GM12878 (cell line): Measurements from ENCODE around the gene PSMA7. TPM values are rescaled to one million over a fixed set of nuclear protein-coding genes. Genes with fewer than 3 reads are reported as not detected.

Experiments used
- CBX5 ChIP-seq: sonication (generic); IDR thresholded peaks from 2 replicates; pipeline ENCODE4 v1.6.1; 2016; ENCODE audit warnings: low read depth, moderate library complexity, mild to moderate bottlenecking, inconsistent platforms
- GABPA ChIP-seq: IDR thresholded peaks from 2 replicates; pipeline ENCODE4 v1.6.1; 2014; ENCODE audit warnings: antibody characterized with exemption, low read depth, mild to moderate bottlenecking, inconsistent platforms
- HDAC2 ChIP-seq: fragments of 200-600 bp; sonication (generic); IDR thresholded peaks from 2 replicates; pipeline ENCODE4 v1.6.1; 2017
- HDAC6 ChIP-seq: fragments of 200-600 bp; sonication (generic); IDR thresholded peaks from one replicate; pipeline ENCODE4 v1.8.0; 2017; ENCODE audit warnings: antibody characterized with exemption; ENCODE audit not compliant: unreplicated experiment
- HDGF ChIP-seq: fragments of 450-650 bp; IDR thresholded peaks from 2 replicates; pipeline ENCODE4 v1.6.1; 2016; ENCODE audit warnings: antibody characterized with exemption
- IKZF2 ChIP-seq, 2 experiments: fragments of 450-650 bp; IDR thresholded peaks; 2 replicates each; pipeline ENCODE4 v1.6.1; 2017; ENCODE audit warnings: mild to moderate bottlenecking in 2 of 2, moderate library complexity in 2 of 2
- LARP7 ChIP-seq: fragments of 450-650 bp; IDR thresholded peaks from 2 replicates; pipeline ENCODE4 v1.6.1; 2017; ENCODE audit warnings: mild to moderate bottlenecking
- MEF2B ChIP-seq: fragments of 450-650 bp; IDR thresholded peaks from 2 replicates; pipeline ENCODE4 v1.6.1; 2018; ENCODE audit warnings: mild to moderate bottlenecking, moderate library complexity; ENCODE audit not compliant: partially characterized antibody, poor library complexity, severe bottlenecking
- NR2C1 ChIP-seq: fragments of 450-650 bp; IDR thresholded peaks from 2 replicates; pipeline ENCODE4 v1.6.1; 2017; ENCODE audit warnings: antibody characterized with exemption, mild to moderate bottlenecking, moderate library complexity
- POLR2AphosphoS5 ChIP-seq: IDR thresholded peaks from 2 replicates; pipeline ENCODE4 v1.6.1; 2011; ENCODE audit warnings: mild to moderate bottlenecking, low read length, inconsistent platforms
- RFX5 ChIP-seq: IDR thresholded peaks from 2 replicates; pipeline ENCODE4 v1.6.1; 2011; ENCODE audit warnings: low read depth, low read length, improper control_type of control experiment
- SUZ12 ChIP-seq: fragments of 200-600 bp; sonication (generic); IDR thresholded peaks from one replicate; pipeline ENCODE4 v1.6.1; 2018; ENCODE audit warnings: antibody characterized with exemption, mild to moderate bottlenecking; ENCODE audit not compliant: unreplicated experiment
- TCF12 ChIP-seq: IDR thresholded peaks from 2 replicates; pipeline ENCODE4 v1.6.1; 2011; ENCODE audit warnings: low read depth, mild to moderate bottlenecking, low read length
- TCF7 ChIP-seq: IDR thresholded peaks from 2 replicates; pipeline ENCODE4 v1.6.1; 2014; ENCODE audit warnings: antibody characterized with exemption, borderline replicate concordance
- ZNF274 ChIP-seq: IDR thresholded peaks from one replicate; pipeline ENCODE4 v1.8.0; 2011; ENCODE audit not compliant: insufficient read length, insufficient read depth
- polyA plus RNA-seq, 11 experiments: library from polyadenylated mRNA; depleted of rRNA in 4 of 11; unstranded in 6 of 11; stranded (reverse) in 5 of 11; fragments of >200 nt; fragmentation: Nextera tagmentation in 4 of 11; fragmentation: Illumina TruSeq in 1 of 11; extraction: Ambion mirVana in 4 of 11; extraction: Trizol in 1 of 11; gene quantifications; 1 replicate in 1 of 11; 2 replicates in 10 of 11; pipeline versions ENCODE4 v1.2.1 to v1.2.3, GENCODE V29; 2011 to 2016; ENCODE audit warnings: inconsistent platforms in 2 of 11, missing spikeins in 2 of 11, low read depth in 1 of 11
- total RNA-seq, 4 experiments: library from RNA; depleted of rRNA in 3 of 4; stranded (reverse); fragments of >200 nt in 3 of 4; fragmentation: Illumina TruSeq in 1 of 4; extraction: Trizol in 1 of 4; gene quantifications; 2 replicates each; pipeline versions ENCODE4 v1.2.1 to v1.2.3, GENCODE V29; 2013 to 2021
- TF ChIP-seq, protein P1 (sequence below): IDR thresholded peaks from 2 replicates; pipeline ENCODE4 v1.6.1; 2012; ENCODE audit warnings: improper control_type of control experiment, low read depth, low read length; ENCODE audit not compliant: insufficient replicate concordance
- TF ChIP-seq, protein P2 (sequence below): fragments of 450-650 bp; IDR thresholded peaks from 2 replicates; pipeline ENCODE4 v1.6.1; 2017; ENCODE audit warnings: antibody characterized with exemption, mild to moderate bottlenecking, moderate library complexity
- TF ChIP-seq, protein P3 (sequence below): fragments of 450-650 bp; formaldehyde crosslinking; IDR thresholded peaks from 2 replicates; pipeline ENCODE4 v1.4.0; 2020; ENCODE audit warnings: mild to moderate bottlenecking, moderate library complexity

PSMA7 gene
- total and polyA plus RNA-seq, 10 of the 15 experiments (the other 5 are each of a cell fraction or from before 2014, with no cell fraction given): 216 to 857 (median 368) TPM

DNA sequence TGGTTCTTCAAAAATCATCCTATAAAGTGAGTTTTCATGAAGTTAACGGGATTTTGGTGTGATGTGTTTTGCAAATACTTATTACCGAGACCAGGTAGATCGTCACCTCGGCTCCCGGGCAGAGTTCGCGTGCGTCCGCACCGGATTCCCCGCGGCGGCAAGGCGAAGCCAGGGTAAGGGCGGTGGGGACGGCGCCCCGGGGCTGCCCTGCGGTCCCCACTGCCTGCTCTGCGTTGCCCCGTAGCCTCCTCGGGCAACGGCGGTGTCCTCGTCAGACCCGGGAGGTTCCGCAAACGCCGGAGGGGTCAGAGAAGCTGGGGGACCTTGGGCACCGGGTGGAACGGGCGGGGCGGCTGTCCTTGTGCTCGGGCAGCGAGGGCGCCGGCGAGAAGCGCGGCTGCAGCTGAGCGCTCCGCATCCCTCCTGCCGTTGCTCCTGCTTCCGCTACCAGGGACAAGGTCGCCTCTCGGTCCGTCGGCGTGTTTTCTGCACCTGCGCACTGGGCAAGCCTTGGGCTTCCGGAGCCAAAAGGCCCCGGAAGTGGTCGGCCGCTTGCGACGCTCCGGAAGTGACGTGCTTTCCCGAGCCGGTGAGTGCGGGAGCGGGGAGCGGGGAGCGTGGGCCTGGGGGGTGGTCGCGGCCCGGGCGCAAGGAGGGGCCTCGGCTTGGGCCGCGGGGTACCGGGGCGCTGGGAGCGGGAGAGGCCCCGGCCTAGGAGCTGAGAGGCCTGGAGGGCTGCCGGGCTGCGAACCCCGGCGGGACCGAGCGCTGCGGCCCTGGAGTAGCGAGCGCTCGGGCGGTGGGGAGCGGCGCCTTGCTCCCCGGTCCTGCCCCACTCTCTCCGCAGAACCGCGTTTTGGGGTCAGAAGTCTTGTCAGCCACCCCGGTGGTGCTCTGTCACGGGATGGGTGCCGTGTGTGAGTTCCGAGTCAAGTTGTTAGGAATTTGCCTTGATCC lies 39.6 kb upstream of the PSMA7 start, which contains the start of gene MTG2 (continued):
- TF ChIP-seq, protein P1, sequence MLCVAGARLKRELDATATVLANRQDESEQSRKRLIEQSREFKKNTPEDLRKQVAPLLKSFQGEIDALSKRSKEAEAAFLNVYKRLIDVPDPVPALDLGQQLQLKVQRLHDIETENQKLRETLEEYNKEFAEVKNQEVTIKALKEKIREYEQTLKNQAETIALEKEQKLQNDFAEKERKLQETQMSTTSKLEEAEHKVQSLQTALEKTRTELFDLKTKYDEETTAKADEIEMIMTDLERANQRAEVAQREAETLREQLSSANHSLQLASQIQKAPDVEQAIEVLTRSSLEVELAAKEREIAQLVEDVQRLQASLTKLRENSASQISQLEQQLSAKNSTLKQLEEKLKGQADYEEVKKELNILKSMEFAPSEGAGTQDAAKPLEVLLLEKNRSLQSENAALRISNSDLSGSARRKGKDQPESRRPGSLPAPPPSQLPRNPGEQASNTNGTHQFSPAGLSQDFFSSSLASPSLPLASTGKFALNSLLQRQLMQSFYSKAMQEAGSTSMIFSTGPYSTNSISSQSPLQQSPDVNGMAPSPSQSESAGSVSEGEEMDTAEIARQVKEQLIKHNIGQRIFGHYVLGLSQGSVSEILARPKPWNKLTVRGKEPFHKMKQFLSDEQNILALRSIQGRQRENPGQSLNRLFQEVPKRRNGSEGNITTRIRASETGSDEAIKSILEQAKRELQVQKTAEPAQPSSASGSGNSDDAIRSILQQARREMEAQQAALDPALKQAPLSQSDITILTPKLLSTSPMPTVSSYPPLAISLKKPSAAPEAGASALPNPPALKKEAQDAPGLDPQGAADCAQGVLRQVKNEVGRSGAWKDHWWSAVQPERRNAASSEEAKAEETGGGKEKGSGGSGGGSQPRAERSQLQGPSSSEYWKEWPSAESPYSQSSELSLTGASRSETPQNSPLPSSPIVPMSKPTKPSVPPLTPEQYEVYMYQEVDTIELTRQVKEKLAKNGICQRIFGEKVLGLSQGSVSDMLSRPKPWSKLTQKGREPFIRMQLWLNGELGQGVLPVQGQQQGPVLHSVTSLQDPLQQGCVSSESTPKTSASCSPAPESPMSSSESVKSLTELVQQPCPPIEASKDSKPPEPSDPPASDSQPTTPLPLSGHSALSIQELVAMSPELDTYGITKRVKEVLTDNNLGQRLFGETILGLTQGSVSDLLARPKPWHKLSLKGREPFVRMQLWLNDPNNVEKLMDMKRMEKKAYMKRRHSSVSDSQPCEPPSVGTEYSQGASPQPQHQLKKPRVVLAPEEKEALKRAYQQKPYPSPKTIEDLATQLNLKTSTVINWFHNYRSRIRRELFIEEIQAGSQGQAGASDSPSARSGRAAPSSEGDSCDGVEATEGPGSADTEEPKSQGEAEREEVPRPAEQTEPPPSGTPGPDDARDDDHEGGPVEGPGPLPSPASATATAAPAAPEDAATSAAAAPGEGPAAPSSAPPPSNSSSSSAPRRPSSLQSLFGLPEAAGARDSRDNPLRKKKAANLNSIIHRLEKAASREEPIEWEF: no peak
- TF ChIP-seq LARP7 (peak; percentile 95), RFX5 (no peak), GABPA (peak; percentile 94), ZNF274 (no peak), SUZ12 (no peak), TCF7 (no peak), POLR2AphosphoS5 (peak; percentile 98), TCF12 (0 out of 2 replicates have a peak, but pooled peaks have one; percentile 16), IKZF2 (IDR thresholded peaks at IDR 0.05) (peak; percentile 37; a peak in 2 of 4 replicates), NR2C1 (peak; percentile 94), HDAC6 (peak; percentile 67), HDGF (peak; percentile 34; the same call in 1 of the 2 replicates), CBX5 (no peak), HDAC2 (no peak), MEF2B (peak; percentile 19)
- TF ChIP-seq, protein P2, sequence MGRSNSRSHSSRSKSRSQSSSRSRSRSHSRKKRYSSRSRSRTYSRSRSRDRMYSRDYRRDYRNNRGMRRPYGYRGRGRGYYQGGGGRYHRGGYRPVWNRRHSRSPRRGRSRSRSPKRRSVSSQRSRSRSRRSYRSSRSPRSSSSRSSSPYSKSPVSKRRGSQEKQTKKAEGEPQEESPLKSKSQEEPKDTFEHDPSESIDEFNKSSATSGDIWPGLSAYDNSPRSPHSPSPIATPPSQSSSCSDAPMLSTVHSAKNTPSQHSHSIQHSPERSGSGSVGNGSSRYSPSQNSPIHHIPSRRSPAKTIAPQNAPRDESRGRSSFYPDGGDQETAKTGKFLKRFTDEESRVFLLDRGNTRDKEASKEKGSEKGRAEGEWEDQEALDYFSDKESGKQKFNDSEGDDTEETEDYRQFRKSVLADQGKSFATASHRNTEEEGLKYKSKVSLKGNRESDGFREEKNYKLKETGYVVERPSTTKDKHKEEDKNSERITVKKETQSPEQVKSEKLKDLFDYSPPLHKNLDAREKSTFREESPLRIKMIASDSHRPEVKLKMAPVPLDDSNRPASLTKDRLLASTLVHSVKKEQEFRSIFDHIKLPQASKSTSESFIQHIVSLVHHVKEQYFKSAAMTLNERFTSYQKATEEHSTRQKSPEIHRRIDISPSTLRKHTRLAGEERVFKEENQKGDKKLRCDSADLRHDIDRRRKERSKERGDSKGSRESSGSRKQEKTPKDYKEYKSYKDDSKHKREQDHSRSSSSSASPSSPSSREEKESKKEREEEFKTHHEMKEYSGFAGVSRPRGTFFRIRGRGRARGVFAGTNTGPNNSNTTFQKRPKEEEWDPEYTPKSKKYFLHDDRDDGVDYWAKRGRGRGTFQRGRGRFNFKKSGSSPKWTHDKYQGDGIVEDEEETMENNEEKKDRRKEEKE: no peak
- TF ChIP-seq, protein P3, sequence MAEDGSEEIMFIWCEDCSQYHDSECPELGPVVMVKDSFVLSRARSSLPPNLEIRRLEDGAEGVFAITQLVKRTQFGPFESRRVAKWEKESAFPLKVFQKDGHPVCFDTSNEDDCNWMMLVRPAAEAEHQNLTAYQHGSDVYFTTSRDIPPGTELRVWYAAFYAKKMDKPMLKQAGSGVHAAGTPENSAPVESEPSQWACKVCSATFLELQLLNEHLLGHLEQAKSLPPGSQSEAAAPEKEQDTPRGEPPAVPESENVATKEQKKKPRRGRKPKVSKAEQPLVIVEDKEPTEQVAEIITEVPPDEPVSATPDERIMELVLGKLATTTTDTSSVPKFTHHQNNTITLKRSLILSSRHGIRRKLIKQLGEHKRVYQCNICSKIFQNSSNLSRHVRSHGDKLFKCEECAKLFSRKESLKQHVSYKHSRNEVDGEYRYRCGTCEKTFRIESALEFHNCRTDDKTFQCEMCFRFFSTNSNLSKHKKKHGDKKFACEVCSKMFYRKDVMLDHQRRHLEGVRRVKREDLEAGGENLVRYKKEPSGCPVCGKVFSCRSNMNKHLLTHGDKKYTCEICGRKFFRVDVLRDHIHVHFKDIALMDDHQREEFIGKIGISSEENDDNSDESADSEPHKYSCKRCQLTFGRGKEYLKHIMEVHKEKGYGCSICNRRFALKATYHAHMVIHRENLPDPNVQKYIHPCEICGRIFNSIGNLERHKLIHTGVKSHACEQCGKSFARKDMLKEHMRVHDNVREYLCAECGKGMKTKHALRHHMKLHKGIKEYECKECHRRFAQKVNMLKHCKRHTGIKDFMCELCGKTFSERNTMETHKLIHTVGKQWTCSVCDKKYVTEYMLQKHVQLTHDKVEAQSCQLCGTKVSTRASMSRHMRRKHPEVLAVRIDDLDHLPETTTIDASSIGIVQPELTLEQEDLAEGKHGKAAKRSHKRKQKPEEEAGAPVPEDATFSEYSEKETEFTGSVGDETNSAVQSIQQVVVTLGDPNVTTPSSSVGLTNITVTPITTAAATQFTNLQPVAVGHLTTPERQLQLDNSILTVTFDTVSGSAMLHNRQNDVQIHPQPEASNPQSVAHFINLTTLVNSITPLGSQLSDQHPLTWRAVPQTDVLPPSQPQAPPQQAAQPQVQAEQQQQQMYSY: no peak
